NCI-H1105 treated with DMSO at 0.1 percent for 48 hours (cell line): ENCODE measurements around the gene MIS12.
A peak's percentile ranks its signal among the peaks of the same experiment; 100 is the strongest.

Experiments used
- DNase-seq: peaks from one replicate; lab custom pipeline; 2025; lab: John Stamatoyannopoulos, UW

The MIS12 gene

DNA sequence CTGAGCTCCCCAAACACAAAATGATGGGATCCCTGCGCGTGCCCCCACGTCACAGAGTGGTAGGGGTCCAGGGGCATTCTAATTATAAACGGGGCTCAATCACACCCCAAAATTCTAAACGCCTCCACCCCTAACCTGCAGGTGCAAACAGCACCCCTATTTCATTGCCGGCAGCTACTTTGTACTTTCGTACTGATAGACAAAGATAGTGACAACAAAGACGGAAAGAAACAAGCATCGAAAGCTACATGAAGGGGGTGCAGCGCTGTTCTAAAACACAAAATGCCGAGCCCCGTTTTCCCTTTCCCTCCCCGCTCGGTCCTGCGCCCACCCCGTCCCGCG is 13.9 kb downstream of the MIS12 start:
- DNase-seq = no peak

DNA sequence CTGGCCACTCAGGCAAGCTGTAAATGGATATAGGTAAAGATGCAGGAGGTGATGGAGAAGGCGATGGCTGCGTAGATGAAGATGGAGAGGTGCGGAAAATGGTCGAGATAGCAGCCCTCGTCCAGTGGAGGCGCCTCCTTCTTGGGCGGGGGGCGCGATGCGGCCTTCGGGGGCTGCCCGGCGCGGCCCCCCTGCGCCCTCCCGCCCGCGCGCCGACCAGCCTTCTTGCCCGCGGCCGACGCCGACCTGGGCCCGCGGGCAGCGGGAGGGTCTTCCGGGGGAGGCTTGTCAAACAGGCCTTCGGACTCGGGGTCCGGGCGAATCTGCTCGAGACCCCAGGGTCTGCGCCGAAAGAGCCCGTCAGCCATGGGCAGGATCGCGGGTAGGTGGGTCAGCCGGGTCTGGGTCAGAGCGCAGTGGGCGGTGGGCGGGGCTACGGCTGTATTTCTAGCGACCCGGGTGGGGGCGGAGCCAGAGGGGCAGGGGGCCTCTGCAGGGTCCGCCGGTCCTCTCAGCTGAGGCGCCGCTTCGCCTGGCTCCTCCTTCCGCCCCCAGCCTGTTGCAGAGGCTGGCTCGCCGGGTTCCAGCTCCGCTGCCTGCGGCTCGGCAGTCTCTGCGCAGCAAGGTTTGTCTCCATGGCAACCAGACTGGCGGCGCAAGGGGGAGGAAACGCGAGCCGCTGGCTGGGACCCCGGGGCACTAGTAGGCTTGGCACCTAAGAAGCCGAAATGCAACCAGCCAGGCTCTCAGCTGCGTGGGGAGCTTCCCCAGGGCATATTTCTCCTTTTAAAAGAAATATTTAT is 14.4 kb downstream of the MIS12 start:
- DNase-seq = peak; percentile 98

DNA sequence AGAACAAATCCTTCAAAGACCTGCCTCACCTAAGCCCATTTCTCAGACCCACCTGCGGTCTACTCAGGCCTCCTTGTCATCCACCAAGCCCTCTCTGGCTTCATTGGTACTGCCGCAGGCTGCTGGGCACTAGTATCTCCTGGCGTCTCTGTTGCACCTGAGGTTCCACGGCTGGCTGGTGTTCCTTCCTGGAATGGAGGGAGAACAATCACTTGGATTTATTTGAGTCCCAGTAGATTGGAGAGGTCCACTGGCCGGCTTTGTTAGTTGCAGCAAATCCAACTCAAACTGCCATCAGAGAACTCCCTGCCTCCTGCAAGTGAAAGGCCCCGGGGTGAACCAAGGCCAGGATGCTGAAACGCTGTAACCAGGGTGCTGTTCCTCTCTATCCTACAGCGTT is 15.3 kb downstream of the MIS12 start:
- no peak for DNase-seq

DNA sequence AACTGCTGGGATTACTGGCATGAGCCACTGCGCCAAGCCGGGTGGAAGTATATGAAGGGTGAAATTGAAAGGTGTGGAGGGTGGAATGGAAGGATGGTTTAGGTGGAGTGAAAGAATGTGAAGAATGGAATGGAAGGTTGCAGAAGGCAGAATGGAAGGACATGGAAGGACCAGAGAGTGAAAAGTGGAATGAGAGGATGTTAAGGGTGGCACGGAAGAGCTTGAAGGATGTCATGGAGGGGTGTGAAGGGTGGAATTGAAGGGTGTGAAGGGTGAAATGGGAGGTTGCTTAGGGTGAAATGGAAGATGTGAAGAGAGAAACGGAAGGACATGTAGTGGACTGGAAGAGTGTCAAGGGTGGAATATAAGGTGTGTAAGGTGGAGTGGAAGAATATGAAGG is 16.2 kb downstream of the MIS12 start:
- DNase-seq = no peak

DNA sequence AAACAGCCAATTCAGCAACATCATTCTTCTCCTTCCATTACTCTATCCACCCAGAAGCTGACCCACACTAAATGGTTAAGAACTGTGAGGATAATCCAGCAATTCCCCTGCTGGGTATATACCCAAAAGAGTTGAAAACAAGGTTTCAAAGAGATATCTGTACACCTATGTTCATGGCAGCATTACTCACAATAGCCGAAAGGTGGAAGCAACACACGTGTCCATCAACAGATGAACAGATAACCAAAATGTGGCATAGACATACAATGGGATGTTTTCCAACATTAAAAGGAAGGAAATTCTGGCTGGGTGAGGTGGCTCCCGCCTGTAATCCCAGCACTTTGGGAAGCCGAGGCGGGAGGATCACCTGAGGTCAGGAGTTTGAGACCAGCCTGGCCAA is 19.9 kb downstream of the MIS12 start:
- DNase-seq = no peak

DNA sequence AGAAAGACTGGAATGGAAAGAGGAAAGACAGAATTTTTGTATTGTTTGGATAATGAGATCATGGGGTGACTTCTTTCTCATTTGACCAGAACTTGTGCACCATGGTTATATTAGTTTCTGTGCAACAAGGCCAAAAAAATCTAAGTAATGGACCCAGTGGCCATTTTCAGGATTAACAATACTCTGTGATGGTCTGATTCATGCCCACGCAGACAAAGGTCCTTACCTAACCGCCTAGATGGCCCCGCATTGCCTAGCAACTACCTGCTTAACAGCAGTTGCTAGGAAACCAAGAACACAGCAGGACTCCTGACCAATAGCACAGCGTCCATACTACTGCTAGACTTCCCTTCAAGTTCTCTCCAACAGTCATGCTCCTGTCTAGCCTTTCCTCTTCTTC is 22.4 kb downstream of the MIS12 start:
- peak; percentile 73 for DNase-seq

DNA sequence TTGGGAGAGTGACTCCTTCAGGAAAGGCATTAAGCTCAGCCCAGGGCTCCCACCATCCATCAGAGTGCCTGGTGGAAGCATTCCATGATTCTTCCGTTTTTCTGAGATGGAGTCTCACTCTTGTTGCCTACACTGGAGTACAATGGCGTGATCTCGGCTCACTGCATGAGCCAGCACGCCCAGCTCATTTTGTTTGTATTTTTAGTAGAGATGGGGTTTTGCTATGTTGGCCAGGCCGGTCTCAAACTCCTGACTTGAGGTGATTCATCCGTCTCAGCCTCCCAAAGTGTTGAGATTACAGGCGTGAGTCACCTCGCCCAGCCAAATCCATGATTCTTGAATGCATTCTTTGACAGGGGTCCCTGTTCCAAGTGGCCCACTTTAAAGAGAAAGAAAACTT is 23.1 kb downstream of the MIS12 start:
- no peak for DNase-seq

DNA sequence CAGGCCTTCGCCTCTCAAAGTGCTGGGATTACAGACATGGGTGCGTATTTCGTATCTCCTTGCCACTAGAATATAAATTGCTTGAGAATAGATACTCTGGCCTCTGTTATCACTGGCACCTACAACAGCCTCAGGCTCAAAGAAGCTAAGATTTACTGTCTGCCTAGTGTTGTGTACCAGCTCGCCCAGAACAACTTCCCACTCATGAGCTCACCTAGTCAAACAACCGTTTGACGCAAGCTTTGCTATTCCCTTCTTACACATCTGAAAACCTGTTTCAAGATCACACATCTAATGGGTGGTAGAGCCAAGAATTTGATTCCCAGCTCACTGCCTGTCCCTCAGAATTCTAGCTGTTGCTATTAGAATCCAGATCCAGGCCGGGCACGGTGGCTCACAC is 24.4 kb downstream of the MIS12 start:
- no peak for DNase-seq

DNA sequence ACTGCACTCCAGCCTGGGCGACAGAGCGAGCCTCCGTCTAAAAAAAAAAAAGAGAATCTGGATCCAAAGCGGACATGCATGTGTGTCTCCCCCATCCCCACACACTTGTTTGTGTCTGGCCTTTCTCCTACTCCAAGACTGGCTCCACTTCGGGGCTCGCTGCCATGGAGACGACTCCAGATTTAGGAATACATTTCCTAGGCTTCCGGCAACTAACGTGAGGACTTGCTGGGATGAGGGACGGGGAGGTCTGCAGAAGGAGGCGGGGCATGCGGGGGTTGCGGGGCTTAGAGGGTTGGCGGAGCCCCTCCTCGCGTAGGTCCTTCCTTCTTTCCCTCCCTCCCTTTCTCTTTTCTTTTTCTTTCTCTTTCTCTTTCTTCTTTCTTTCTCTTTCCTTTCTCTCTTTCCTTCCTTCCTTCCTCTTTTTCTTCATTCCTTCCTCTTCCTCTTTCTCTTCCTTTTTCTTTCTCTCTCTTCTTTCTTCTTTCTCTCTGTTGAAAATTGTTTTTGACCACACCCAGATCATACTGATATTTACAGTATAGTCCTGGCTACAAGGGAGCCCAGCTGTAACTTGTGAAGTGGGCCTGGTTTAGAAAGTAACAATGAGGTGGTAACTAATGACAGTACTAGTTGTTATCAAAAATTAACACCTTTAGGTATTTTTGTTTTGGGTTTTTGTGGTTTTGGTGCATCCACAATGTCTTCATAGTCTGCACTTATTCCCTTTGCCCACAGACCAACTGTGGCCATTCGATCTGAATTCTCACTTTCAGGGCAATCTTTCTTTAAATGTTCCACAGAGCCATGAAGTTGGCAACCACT is 25.2 kb downstream of the MIS12 start:
- DNase-seq = no peak

DNA sequence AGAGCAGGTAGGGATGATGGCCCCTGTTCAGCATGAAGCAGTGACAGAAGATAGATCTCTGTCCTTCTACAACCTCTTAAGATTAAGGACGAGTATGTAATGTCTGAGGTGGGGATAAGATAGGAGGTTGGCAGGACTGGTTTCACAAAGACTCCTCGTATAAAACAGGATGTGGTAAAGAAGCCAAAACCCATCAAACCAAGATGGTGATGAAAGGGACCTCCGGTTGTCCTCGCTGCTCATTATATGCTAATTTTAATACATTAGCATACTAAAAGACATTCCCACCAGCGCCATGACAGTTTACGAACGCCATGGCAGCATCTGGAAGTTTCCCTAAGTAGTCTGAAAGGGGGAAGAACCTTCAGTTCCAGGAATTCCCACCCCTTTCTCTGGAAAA is 27.3 kb downstream of the MIS12 start:
- no peak for DNase-seq

DNA sequence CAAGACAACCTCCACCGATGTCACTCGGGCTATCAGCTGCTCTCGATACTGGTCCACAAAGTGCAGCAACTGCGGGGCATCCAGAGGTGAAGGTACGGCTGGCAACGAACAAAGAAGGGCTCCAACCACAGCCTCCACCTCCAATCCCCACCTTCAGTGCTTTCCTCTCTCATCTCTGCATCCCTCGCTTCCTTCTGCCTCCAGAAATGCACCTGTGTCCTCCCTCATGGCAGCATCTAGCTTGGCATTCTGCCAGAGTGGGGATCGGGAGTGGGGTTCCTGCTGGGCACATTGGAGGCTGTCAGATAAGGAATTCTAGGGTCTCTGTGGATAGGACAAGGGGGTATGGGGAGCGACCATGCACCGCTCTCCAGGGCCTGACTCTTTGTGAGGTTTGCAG is 28.6 kb downstream of the MIS12 start:
- no peak for DNase-seq

DNA sequence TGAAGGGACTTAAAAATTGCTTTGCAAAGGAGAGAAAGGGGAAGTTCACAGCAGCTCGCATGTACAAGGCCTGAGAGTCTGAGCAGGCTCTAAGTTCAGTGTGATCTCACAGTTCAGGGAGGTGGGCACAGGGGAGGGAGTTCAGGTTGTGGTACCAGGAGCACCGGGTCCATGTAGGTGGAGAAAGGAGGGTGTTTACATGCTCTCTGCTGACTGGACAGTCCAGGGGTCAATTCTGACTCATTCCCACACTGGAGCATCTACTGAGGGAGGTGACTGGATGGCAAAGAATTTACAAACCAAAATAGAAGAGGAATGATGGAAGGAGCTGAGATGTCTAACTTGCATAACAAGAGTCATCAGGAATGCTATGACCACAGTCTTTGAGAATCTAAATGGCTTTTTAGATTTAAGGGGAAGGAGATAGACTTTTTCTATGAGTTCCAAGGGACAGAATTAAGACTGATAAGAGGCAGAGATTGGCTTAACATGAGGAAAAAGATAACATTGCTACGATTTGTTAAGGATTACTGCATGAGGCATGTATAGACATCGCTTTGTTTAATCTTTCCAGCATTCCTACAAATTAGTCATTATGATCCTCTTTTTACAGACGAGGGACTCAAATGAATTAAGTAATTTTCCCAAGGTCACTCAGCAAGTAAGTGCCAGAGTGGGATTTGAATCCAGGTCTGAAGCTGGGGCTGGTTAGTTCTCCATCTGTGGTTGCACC is 29.9 kb downstream of the MIS12 start:
- no peak for DNase-seq

DNA sequence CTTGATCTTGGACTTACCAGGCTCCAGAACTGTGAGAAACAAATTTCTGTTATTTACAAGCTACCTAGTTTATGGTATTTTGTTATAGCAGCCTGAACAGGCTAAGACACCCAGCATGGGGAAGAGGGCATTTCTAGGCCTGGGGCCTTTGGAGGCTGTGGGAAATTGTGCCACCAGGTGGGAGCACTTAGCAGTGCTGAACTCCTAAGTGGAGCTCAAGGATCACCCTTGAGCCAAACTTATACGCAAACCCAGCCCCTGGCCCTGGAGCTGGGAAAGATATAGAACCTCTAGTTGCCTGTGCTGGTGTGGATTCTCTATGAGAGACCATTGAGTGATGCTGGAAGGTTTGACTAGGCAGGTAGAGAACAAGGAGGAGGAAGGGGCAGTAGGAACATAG is 36.1 kb downstream of the MIS12 start:
- DNase-seq = no peak

DNA sequence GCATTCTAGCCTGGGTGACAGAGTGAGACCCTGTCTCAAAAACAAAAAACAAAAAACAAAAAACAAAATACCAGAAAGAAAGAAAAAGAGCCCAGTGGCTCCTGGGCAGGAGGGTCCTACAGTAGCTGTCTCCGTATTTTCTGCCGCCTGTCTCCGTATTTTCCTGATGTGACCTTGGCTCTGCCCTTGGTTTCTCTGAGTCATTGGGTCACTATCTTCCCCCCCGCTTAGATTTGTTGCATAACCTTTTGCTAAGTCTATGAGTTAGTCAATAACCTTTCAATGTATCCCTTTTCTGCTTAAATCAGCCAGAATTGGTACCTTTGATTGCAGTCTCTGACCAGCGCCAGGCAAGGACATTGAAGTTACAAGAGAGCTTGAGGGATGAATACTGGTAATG is 36.9 kb downstream of the MIS12 start:
- DNase-seq = no peak

DNA sequence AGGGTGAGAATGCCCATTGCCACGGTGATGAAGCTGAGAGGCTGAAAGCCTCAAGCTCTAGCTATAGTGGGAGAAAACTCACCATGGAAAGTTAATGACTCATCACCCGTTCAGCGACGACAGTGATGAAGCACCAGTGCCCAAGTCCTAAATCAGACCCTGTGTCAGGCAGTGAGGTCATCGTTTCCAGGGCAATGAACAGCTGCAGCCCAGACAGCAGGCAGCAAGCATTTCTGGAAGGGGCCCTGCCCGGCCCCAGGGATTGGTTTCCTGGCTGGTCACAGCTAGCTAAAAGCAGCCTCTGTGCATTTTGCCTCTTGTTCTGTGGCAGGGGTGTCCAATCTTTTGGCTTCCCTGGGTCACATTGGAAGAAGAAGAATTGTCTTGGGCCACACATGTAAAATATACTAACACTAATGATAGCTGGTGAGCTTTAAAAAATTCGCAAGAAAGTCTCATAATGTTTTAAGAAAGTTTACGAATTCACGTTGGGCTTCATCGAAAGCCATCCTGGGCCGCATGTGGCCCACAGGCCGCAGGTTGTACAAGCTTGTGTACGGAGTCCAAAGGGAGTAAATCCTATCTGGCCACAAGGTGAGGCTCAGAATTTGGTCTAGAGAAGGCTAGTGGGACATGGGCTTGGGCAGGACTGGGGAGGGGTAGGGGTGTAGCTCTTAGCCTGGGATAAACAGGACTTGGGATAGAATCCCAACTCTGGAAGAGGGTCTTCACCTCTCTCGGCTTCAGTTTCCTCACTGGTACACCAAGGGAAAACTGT is 40.6 kb downstream of the MIS12 start:
- no peak for DNase-seq

DNA sequence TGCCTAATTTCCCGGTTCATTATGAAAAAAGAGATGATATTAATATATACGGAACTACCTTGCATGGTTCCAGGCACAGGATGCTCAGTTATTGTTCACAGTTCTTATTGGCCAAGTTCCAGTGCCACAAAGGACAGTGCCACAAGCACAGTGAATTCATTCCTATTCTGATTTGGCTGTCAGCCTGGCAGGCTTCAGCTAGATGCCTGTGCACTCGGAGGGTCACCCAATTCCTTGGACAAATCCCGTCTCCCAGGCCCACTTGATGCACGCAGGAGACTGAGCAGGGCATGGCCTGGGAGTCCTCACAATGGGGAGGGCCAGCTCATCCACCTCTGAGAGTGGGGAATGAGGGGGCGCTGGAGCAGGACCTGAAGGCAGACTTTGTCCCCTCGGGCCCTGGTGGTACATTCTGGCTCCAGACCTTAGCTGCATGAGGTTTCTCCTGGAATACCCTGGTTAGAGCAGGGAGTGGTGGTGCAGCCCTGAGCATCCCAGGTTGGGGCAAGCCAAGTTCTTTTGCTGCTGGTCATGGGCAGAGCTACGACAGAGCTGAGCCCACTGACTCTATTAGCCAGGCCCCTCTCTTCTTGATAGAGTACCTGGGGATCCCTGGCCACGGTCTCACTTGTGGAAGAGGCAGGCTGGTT is 41.4 kb downstream of the MIS12 start:
- no peak for DNase-seq

DNA sequence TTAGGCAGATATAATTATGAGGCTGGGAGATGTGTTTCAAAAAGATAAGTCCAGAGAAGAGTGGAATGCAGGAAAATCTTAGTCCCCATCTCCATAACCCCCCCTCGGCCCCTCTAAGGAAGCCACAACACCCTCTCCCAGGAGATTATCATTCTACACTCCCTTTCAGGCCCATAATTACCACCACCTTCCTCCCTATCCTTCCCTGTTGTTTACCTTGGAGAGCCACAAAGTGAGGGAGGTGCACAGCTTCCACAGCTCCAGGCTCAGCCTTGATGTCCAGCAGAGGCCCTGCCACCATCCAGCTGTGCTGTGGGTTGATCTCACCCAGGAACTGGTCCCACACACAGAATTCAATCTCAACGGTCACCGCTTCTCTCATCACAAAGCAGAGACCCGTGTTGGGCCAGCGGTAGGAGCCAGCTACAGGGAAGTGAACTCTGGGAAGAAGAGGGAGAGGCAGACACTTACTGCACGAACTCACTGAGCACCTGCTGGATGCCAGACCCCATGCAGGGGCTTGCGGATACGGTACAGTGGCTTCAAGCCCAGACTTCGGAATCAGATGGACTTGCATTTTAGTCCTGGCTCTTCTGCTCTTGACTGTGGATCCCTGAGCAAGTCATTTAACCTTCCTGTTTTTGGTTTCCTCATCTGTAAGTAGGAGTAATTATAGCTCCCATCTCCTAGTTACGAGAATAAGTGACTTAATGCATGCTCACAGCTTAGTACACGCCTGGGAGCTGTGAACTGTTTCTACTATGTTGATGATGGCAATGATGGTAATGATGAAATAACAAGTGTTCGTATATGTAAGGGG is 44.1 kb downstream of the MIS12 start:
- DNase-seq = no peak

DNA sequence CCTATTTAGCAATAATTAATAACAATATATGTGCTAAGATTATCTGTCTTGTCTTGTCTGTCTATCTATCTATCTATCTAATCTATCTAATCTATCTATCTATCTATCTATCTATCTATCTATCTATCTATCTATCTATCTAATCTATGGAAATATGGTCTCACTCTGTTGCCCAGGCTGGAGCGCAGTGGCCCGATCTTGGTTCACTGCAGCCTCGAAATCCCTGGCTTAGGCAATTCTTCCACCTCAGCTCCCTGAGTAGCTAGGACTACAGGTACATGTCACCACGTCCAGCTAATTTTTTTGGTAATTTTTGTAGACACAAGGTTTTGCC is 44.7 kb downstream of the MIS12 start:
- no peak for DNase-seq

DNA sequence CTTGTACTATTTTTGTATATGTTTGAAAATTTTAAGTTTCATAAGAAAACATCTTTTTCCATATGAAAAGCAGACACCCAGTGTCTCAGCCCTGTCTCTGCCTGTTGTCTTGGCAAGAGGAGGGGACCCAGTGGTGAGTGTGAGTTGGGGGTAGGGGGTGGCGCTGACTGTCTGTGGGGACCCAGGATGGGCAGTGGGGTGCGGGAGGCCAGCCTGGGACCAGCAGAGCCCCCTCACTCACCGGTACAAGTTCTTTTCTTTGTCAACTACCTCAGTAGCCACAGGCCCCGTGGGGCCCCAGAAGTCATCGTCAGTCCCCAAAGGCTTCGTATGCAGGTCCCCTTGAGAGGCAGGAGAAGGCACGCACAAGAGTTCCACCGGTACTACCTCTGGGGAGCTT is 46.2 kb downstream of the MIS12 start:
- no peak for DNase-seq

DNA sequence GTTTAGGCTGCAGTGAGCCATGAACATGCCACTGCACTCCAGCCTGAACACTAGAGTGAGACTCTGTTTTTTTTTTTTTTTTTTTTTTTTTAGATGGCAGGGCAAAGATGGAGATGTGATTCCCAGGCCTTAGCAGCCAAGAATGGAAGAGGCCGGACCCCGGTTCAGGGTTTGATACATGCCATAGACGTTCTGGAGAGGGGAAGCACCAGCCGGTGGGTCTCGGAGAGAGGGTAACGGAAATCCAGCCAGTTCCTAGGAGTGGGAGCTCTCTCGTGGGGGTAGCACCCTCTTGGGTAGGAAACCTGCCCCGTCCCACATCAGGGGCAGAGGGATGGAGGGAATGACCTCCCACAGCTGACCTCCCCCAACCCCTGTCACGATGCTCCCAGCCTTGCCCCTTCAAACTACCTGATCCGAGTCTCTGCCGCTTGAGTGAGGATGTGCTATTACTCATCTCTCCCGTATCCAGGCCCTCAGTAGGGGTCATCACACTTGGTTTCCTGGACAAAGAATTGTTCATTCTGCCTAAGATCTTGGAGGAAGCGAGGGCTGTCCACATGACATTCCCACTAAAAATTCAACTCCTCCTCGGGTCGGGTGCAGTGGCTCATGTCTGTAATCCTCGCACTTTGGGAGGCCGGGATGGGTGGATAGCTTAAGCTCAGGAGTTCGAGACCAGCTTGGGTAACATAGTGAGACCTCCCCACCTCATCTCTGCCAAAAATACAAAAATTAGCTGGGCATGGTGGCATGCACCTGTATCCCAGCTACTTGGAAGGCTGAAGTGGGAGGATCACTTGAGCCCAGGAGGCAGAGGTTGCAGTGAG is 47.3 kb downstream of the MIS12 start:
- DNase-seq = no peak
